ENCODE data around the gene KRTAP4-9. TPM values are rescaled to one million over a fixed set of nuclear protein-coding genes. Genes with fewer than 3 reads are reported as not detected.

KRTAP4-9 gene
- total RNA-seq, 1 experiment from 2014 or later, result not detected

- CTCF ChIA-PET, result no interaction called here
- BruUV-seq (replicated peaks), result no TSS peak
Measured at GRCh38 chr17:41150026-41150425, 44.8 kb downstream of the KRTAP4-9 start.

GRCh38 chr17:41151525-41151924, 46.3 kb downstream of the KRTAP4-9 start:
- H3K9me3 ChIP-seq (ENCODE audit: control insufficient read depth, insufficient read depth, low read depth, low read length), result no peaks in the 10 kb centered on the region
- ChIA-PET POLR2A (no interaction called here), CTCF (no interaction called here)
- no peak for DNase-seq (ENCODE audit: low read depth, low spot score)
- in situ Hi-C loops (cut with HindIII; ENCODE audit: low pct_unique_long_range_greater_than_20kb, low sequenced_read_pairs) (no loop called here), intact Hi-C loops (cut with micrococcal nuclease; ENCODE audit: unreplicated experiment) (no loop called here)
- TF ChIP-seq CTCF (IDR thresholded peaks at IDR 0.05) (no peak), POLR2AphosphoS5 (IDR thresholded peaks at IDR 0.05; ENCODE audit: low read depth, low read length) (no peak), REST (IDR thresholded peaks at IDR 0.05; ENCODE audit: insufficient read depth in 1 of 2, low read depth in 2 of 2, low read length in 1 of 2) (no peak), SIN3A (IDR thresholded peaks at IDR 0.05; ENCODE audit: borderline replicate concordance, insufficient read depth, low read depth, low read length) (no peak), TCF7L2 (IDR thresholded peaks at IDR 0.05; ENCODE audit: low read depth, low read length) (no peak)
- no peaks in the 10 kb centered on the region for H3K4me1 ChIP-seq (ENCODE audit: control insufficient read depth, insufficient read depth, low read length)
- no peak overlapping the region for H3K4me3 ChIP-seq (ENCODE audit: low read depth in 2 of 2, low read length in 2 of 2)
- H3K36me3 ChIP-seq (ENCODE audit: control insufficient read depth, insufficient read depth, low read length), result no peaks in the 10 kb centered on the region
- no peak overlapping the region for H3K27ac ChIP-seq (ENCODE audit: low read length)
- no peaks in the 10 kb centered on the region for H3K27me3 ChIP-seq (ENCODE audit: control insufficient read depth, insufficient read depth, low read length)
- no TSS peak for BruUV-seq (replicated peaks)
- ATAC-seq, result no peak

More at GRCh38 chr17:41150026-41150425, 44.8 kb downstream of the KRTAP4-9 start:
- Histone ChIP-seq H3K9me3 (ENCODE audit: control insufficient read depth, insufficient read depth, low read depth, low read length) (no peaks in the 10 kb centered on the region), H3K27ac (ENCODE audit: low read length) (no peak overlapping the region), H3K36me3 (ENCODE audit: control insufficient read depth, insufficient read depth, low read length) (no peaks in the 10 kb centered on the region), H3K27me3 (ENCODE audit: control insufficient read depth, insufficient read depth, low read length) (no peaks in the 10 kb centered on the region), H3K4me3 (ENCODE audit: low read depth in 2 of 2, low read length in 2 of 2) (no peak overlapping the region), H3K4me1 (ENCODE audit: control insufficient read depth, insufficient read depth, low read length) (no peaks in the 10 kb centered on the region)
- DNase-seq (ENCODE audit: low read depth, low spot score) (no peak), ATAC-seq (no peak)
- TF ChIP-seq POLR2AphosphoS5 (IDR thresholded peaks at IDR 0.05; ENCODE audit: low read depth, low read length) (no peak), TCF7L2 (IDR thresholded peaks at IDR 0.05; ENCODE audit: low read depth, low read length) (no peak), REST (IDR thresholded peaks at IDR 0.05; ENCODE audit: insufficient read depth in 1 of 2, low read depth in 2 of 2, low read length in 1 of 2) (no peak), SIN3A (IDR thresholded peaks at IDR 0.05; ENCODE audit: borderline replicate concordance, insufficient read depth, low read depth, low read length) (no peak), CTCF (IDR thresholded peaks at IDR 0.05) (no peak)
- POLR2A ChIA-PET, result no interaction called here
- intact Hi-C loops (cut with micrococcal nuclease; ENCODE audit: unreplicated experiment) (no loop called here), in situ Hi-C loops (cut with HindIII; ENCODE audit: low pct_unique_long_range_greater_than_20kb, low sequenced_read_pairs) (no loop called here)
